Activated CD4-positive, alpha-beta T cell treated with anti-CD3 and anti-CD28 coated beads, Interleukin-2, amount 10 ng/mL, durations not matched to agents 7 days and 5 days (primary cell): ENCODE measurements around the gene LDLRAD4. TPM values are rescaled to one million over a fixed set of nuclear protein-coding genes. Genes with fewer than 3 reads are reported as not detected.

ENCODE experiments used
- CTCF ChIA-PET: fragments of 350-600 bp; sonication (Branson Sonifier 250); formaldehyde crosslinking; loops from one replicate; lab custom pipeline; 2021; ENCODE audit warnings: antibody characterized with exemption; lab: Charles Lee
- POLR2A ChIA-PET: fragments of 350-600 bp; sonication (Branson Sonifier 250); formaldehyde crosslinking; loops from one replicate; lab custom pipeline; 2021; ENCODE audit warnings: antibody characterized with exemption; lab: Charles Lee
- DNase-seq: peaks from one replicate; pipeline ENCODE4 v3.0.0-alpha.2; 2020
- H3K27ac Mint-ChIP-seq: one replicate; pipeline ENCODE4 v1.8.0; 2021; ENCODE audit warnings: mild to moderate bottlenecking, moderate library complexity, mixed read lengths
- H3K27me3 Mint-ChIP-seq: one replicate; pipeline ENCODE4 v1.8.0; 2021; ENCODE audit warnings: mixed read lengths
- H3K36me3 Mint-ChIP-seq: one replicate; pipeline ENCODE4 v1.8.0; 2021; ENCODE audit warnings: low read depth, mixed read lengths
- H3K4me1 Mint-ChIP-seq: one replicate; pipeline ENCODE4 v1.8.0; 2021; ENCODE audit warnings: mixed read lengths
- H3K4me3 Mint-ChIP-seq: one replicate; pipeline ENCODE4 v1.8.0; 2021; ENCODE audit warnings: mild to moderate bottlenecking, moderate library complexity, mixed read lengths
- H3K9me3 Mint-ChIP-seq: one replicate; pipeline ENCODE4 v1.8.0; 2021; ENCODE audit warnings: mixed read lengths
- total RNA-seq, 2 experiments: library from RNA; stranded (reverse); gene quantifications; one replicate each; pipeline ENCODE4 v1.2.3, GENCODE V29; 2021

The LDLRAD4 gene
- total RNA-seq, 2 experiments from 2014 or later, result 23.8 to 28.6 TPM

DNA sequence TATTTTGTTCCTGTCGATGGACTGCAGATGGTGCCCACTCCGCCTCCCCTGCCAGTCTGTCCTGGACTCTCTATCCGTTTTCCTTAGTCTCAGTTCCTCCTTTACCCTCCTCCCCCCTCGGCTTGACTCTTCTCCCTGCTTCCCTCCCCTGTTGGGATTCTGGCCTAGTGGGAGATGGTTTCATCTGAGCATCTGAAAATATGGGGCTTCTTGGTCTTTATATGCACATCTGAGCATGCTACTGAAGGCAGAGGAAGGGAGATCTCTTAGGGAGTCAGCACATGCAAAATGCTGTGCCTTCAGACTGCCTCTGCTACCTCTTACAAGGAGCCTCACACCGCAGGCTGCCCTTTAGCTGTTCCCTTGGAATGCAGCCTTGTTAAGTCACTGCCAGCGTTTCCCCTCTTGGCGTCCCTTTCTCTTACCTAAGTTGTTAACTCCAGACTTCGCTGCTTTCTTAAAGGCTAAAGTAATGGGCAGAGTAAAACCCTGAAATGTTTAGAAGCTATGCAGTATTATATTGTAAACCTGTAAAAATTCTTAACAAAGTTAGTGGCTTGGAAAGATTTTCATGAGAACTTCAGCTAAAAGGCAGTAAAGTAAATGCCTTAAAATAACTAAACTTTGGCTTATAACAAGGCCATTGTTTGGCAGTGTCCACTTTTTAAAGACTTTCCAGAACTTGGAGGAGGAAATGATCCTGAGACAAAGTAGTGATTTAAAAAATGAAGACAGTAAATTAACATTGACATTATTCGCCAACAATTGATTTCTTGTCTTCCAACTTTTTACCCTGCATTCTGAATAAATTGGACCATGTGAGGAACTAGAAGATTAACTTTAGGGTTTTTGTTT, 49.8 kb downstream of the LDLRAD4 start:
- CTCF ChIA-PET, result interaction anchor here (0.6 to 1.1 kb wide), 2 partner anchors 9 to 586 kb away, joined by 3 read pairs; no protein-coding TSS in a partner anchor
- Mint-ChIP-seq H3K27ac (peak overlapping the region; percentile 88), H3K27me3 (no peaks in the 10 kb centered on the region), H3K4me1 (peaks cover 68% of the 10 kb centered on the region), H3K4me3 (no peak overlapping the region), H3K9me3 (no peaks in the 10 kb centered on the region), H3K36me3 (peaks cover 4% of the 10 kb centered on the region)
- DNase-seq, result no peak
- POLR2A ChIA-PET, result no interaction called here

DNA sequence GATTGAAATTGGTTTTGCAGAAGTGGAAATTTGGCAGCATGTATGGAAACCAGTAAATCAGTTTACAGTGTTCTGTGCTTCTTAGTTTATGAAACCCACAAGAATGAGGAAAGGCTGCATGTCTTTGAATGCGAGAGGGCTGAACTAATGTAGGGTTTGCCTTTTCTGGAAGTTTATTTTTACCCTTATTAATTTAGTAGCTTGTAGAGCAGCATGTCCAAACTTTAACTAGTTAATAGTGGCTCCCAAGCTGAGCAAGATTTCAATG, 50.4 kb downstream of the LDLRAD4 start:
- Mint-ChIP-seq H3K9me3 (no peaks in the 10 kb centered on the region), H3K27me3 (no peaks in the 10 kb centered on the region), H3K4me1 (peaks cover 74% of the 10 kb centered on the region), H3K4me3 (no peak overlapping the region), H3K36me3 (peaks cover 4% of the 10 kb centered on the region), H3K27ac (no peak overlapping the region)
- DNase-seq, result no peak
- ChIA-PET CTCF (interaction anchor here (1.1 to 1.6 kb wide), 3 partner anchors 9 to 20 kb away, joined by 3 to 7 read pairs (median 3); no protein-coding TSS in a partner anchor), POLR2A (no interaction called here)

DNA sequence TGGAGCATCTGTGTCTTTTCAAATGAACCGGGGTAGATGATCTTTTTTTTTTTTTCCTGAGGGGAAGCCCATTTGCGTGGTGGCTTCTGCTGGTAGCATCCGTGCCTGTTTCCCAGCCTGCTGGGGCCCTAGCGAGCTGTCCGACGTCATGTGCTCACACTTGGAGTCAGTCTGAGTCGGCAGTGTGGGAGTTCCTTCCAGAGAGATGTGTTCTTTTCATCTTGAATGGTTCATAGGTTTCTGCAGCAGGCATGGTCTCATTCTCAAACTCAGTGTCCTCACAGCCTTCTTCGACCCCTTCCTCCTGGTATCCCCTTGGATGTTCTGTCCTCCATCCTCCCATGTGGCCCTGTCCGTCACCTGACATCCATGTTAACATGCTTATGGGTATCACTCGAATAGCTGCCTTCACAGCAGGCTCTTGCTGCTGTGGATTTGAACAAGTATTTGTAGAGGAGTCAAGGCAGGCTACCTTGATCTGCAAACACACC, 51.0 kb downstream of the LDLRAD4 start:
- H3K4me1 Mint-ChIP-seq, result peaks cover 77% of the 10 kb centered on the region
- ChIA-PET CTCF (interaction anchor here (1.1 to 1.6 kb wide), 3 partner anchors 8 to 19 kb away, joined by 3 to 7 read pairs (median 3); no protein-coding TSS in a partner anchor), POLR2A (no interaction called here)
- DNase-seq, result no peak
- H3K36me3 Mint-ChIP-seq, result peaks cover 9% of the 10 kb centered on the region
- H3K4me3 Mint-ChIP-seq, result no peak overlapping the region
- H3K27ac Mint-ChIP-seq, result no peak overlapping the region
- H3K27me3 Mint-ChIP-seq, result no peaks in the 10 kb centered on the region
- H3K9me3 Mint-ChIP-seq, result no peaks in the 10 kb centered on the region

DNA sequence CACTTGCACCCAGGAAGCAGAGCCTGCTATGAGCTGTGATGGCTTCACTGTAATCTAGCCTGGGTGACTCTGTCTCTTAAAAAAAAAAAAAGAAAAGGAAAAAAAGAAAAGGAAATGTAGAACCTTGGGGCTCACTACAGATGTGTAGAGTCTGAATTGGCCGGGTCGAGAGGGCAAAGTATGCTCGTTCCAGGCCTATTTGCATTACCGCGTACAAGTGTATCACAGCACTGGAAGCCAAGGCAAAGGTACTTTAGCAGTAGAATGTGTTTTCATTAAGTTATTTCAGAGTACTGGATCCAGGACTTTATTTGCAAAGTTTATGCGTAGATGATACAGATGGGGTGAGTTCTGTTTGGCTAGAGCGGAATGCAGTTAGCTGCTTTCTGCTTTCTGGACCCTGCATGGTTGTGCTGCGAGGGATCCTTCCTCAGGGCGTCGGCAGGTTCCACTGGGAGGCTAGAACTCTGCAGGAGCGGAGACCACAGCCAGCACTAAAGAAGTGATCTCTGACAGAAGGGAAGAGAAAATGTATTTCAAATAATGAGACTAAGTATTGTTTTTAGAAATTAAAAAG, 51.8 kb downstream of the LDLRAD4 start:
- Mint-ChIP-seq H3K36me3 (peaks cover 9% of the 10 kb centered on the region), H3K9me3 (no peaks in the 10 kb centered on the region), H3K27ac (no peak overlapping the region), H3K27me3 (no peaks in the 10 kb centered on the region), H3K4me3 (no peak overlapping the region), H3K4me1 (peaks cover 74% of the 10 kb centered on the region)
- ChIA-PET POLR2A (no interaction called here), CTCF (interaction anchor here (1.6 kb wide), 2 partner anchors 9 to 18 kb away, joined by 3 to 7 read pairs; no protein-coding TSS in a partner anchor)
- no peak for DNase-seq

DNA sequence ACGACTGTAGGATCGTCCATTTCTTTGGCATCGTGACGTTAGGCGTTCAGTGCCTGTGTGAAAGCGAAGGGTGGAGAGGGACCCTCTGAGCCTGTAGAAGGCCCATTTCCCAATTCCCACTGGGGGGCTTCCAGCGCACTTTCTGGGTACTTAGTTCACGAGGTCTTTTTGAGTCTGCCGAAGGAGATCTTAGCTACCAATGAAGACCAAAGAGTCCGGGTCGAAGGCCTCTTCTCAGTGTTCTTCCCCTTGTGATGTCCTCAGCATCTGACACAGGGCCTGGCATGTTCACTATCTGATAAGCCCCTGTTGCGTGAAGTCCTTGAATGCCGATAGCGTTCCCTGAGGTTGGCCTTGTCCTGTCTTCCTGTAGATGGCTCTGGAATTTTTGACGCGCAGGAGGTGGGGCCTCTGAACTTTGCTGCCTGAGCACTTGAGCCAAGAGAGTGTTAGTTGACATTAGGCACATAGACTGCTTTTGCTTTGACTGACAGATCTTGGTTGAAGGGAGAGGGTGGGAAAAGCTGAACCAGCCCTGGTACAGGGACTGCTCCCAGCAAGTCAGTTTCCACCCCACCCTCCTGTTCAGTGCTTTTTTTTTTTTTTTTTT, 52.8 kb downstream of the LDLRAD4 start:
- POLR2A ChIA-PET, result no interaction called here
- no peak overlapping the region for H3K4me3 Mint-ChIP-seq
- CTCF ChIA-PET, result interaction anchor here (0.6 to 1.0 kb wide), 4 partner anchors 12 to 104 kb away, joined by 3 to 4 read pairs (median 3); no protein-coding TSS in a partner anchor
- no peaks in the 10 kb centered on the region for H3K27me3 Mint-ChIP-seq
- peaks cover 10% of the 10 kb centered on the region for H3K36me3 Mint-ChIP-seq
- peaks cover 68% of the 10 kb centered on the region for H3K4me1 Mint-ChIP-seq
- H3K27ac Mint-ChIP-seq, result no peak overlapping the region
- no peaks in the 10 kb centered on the region for H3K9me3 Mint-ChIP-seq
- DNase-seq, result no peak

DNA sequence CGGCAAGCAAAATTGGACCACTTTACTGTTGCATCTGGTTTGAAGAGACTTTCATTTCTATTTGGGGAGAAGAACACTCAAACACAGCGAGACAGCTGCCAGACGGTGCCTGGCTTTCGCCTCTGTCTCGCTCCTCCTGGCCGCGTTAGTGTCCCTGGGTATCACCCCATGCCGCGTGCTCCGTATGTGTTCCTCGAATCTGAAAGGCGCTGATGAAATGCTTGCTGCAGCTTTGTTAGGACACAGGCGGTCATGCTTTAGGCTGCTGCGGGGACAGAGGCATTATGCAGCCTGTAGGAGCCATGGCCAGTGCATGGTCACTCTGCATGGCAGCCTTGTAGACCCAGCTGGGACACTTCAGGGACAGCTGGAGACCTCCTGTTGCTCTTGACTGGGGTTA, 53.9 kb downstream of the LDLRAD4 start:
- ChIA-PET POLR2A (interaction anchor here (0.6 kb wide), 1 partner anchor 31 kb away, joined by 3 read pairs; no protein-coding TSS in a partner anchor), CTCF (interaction anchor here (0.6 to 0.7 kb wide), 3 partner anchors 30 to 285 kb away, joined by 3 read pairs; no protein-coding TSS in a partner anchor)
- no peaks in the 10 kb centered on the region for H3K27me3 Mint-ChIP-seq

DNA sequence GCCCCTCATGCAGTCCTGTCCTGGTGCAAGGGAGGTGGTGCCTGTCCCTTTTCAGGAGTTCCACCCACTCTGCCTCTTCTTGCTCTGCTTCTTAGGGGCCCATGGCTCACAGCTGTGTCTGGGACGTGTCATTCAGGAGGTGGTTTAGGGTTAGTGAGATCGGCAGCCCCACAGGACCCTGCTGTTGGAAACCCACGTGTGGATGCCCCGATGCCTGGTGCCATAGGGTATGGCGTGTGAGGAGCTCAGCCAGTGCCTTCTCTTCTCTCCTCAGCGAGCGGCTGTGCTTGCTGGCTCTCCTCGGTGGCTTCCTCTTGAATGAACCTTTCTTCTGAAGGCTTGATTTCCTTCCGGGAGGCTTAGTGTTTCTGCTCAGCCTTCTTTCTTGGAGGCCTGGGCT, 55.2 kb downstream of the LDLRAD4 start:
- POLR2A ChIA-PET, result interaction anchor here (0.8 kb wide), 1 partner anchor 13 kb away, joined by 6 read pairs; no protein-coding TSS in a partner anchor
- peak; percentile 55 for DNase-seq
- Mint-ChIP-seq H3K27me3 (no peaks in the 10 kb centered on the region), H3K4me1 (peaks cover 59% of the 10 kb centered on the region), H3K4me3 (peak overlapping the region; percentile 67), H3K9me3 (no peaks in the 10 kb centered on the region), H3K36me3 (peaks cover 15% of the 10 kb centered on the region), H3K27ac (peak overlapping the region; percentile 86)
- CTCF ChIA-PET, result interaction anchor here (0.7 to 2.8 kb wide), 5 partner anchors 9 to 139 kb away, joined by 3 to 8 read pairs (median 3); no protein-coding TSS in a partner anchor

More for the DNA sequence above, 53.9 kb downstream of the LDLRAD4 start:
- H3K27ac Mint-ChIP-seq, result no peak overlapping the region
- H3K36me3 Mint-ChIP-seq, result peaks cover 10% of the 10 kb centered on the region
- no peaks in the 10 kb centered on the region for H3K9me3 Mint-ChIP-seq
- H3K4me3 Mint-ChIP-seq, result no peak overlapping the region
- H3K4me1 Mint-ChIP-seq, result peaks cover 62% of the 10 kb centered on the region
- DNase-seq, result no peak

DNA sequence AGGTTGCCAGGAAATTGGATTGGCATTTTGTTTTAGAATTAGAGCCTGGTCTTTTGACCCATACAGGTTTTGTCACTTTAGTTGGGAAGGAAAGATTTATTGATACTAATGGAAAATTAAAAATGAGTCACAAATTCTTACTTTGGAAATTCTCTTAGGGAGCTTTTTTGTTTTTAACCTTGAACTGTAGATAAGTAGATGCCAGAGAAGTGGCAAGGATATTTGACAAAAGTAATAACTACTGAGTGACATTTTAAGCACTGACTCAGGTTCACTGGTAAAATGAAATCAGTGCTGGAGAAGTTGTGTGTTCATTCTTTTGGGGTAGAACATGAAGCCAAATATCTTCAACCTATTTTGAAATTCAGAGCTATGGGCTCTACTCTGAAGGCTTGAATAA, 56.5 kb downstream of the LDLRAD4 start:
- POLR2A ChIA-PET, result no interaction called here
- Mint-ChIP-seq H3K4me3 (no peak overlapping the region), H3K36me3 (peaks cover 18% of the 10 kb centered on the region), H3K4me1 (peaks cover 60% of the 10 kb centered on the region), H3K27ac (no peak overlapping the region), H3K27me3 (no peaks in the 10 kb centered on the region), H3K9me3 (no peaks in the 10 kb centered on the region)
- no peak for DNase-seq
- CTCF ChIA-PET, result interaction anchor here (1.1 to 2.8 kb wide), 3 partner anchors 14 to 155 kb away, joined by 5 to 8 read pairs (median 6); no protein-coding TSS in a partner anchor

DNA sequence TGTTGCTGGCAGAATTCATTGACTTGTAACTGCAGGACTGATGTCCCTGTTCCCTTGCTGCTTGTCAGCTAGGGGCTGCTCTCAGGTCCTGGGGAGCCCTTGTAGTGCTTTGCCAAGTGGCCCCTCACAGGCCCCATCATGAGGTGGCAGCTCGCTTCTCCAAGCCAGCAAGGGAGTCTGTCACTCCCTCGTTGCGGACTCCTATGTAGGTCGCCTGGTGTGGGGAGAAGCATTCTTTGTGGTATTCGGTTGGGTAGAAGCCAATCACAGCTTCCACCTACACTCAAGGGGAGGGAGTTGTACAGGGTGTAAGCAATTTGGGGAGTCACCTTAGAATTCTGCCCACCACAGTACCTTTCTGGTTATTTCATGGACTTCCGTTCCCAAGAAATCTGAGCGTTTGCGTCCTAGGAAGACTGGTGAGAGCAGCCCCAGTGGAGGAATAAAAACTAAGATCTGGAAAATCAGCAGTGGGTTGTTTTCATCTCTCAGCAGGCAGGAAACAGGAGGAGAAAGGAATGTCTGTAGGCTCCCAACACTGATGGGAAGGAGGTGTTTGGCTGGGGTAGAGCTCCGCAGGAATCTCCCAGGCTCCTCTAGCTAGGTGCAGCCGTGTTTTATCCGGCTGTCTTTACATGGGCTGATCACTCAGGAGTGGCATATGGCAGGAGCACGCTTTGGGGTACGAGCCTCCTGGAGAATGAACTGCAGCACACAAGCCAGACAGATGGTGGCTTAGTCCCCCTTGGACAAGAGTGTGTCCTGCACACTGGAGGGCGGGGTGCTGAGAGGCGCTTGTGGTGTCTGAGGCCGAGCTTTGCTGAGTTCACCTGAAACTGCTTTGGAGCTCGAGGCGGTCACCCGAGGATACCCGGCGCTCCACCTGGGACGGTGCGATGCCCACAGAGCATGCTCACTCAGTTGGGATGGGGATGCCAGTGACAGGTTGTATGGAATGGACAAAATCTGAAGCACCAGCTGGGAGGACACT, 58.3 kb downstream of the LDLRAD4 start:
- ChIA-PET POLR2A (no interaction called here), CTCF (interaction anchor here (1.3 kb wide), 1 partner anchor 8 kb away, joined by 3 read pairs; no protein-coding TSS in a partner anchor)
- Mint-ChIP-seq H3K4me1 (peaks cover 68% of the 10 kb centered on the region), H3K9me3 (peaks cover 3% of the 10 kb centered on the region), H3K4me3 (no peak overlapping the region), H3K27me3 (no peaks in the 10 kb centered on the region), H3K36me3 (peaks cover 24% of the 10 kb centered on the region), H3K27ac (peak overlapping the region; percentile 25)
- no peak for DNase-seq

DNA sequence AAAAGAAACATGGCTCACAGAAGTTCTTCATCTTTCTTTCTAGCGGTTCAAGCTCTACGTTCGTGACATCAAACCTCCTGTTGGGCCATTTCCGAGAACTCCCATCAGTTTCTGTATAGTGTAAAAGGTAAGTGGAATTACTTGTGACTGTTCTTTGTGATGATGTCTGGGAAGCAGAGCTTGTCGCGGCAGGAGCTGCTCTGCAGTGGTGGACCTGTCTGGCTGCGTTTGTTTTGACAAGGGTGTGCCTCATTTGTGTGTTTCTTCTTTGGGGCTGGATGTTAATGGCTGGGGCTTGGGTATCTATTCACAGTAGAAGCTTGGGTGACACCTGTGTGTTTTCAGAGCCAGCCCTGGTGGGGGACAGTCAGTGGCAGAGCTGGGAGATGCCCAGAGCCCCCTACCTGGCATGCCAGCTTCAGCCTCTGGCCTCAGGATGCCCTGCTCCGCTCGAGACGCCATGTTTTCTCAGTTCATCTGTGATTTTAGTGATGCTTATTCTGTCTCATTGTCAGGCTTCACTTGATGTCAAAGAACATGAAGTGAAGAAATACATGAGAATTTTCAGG, 59.6 kb downstream of the LDLRAD4 start:
- Mint-ChIP-seq H3K4me1 (peaks cover 73% of the 10 kb centered on the region), H3K27ac (peak overlapping the region; percentile 42), H3K4me3 (no peak overlapping the region), H3K27me3 (no peaks in the 10 kb centered on the region), H3K36me3 (peaks cover 32% of the 10 kb centered on the region), H3K9me3 (peaks cover 10% of the 10 kb centered on the region)
- no peak for DNase-seq
- CTCF ChIA-PET, result interaction anchor here (1.2 to 2.8 kb wide), 5 partner anchors 8 to 62 kb away, joined by 3 to 11 read pairs (median 3); no protein-coding TSS in a partner anchor
- POLR2A ChIA-PET, result no interaction called here
